ENCODE results near the gene IL20RA. TPM values are rescaled to one million over a fixed set of nuclear protein-coding genes. Genes with fewer than 3 reads are reported as not detected.

Gene IL20RA
- total RNA-seq, 1 donor from 2014 or later: 21.9 TPM

DNA sequence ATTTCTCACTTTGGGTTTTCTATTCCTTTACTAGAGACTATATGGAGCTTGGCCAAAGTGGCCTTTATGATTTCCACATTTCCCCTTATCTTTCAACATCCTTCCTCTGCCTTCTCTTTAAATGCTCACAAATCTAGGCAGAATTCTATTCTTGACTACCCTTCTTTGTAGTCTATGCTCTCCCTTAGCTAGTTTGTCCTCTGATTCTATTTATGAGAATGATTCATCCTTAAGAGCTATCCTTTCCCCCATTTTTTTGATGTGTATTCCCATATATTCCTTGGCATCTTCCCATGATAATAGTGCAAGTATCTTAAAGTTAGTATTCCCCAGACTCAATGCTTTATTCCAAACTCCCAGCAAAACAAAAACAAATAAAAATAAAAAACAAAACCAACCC lies 53.1 kb downstream of the IL20RA start:
- no peak overlapping the region for H3K4me3 ChIP-seq
- intact Hi-C loops (cut with DNase I): no loop called here
- no peaks in the 10 kb centered on the region for H3K27me3 ChIP-seq
- H3K27ac ChIP-seq: no peak overlapping the region
- H3K9me3 ChIP-seq: no peaks in the 10 kb centered on the region
- TF ChIP-seq POLR2AphosphoS5 (IDR thresholded peaks at IDR 0.05; ENCODE audit: insufficient read depth in 1 of 2, low read depth in 1 of 2) (no peak), CTCF (IDR thresholded peaks at IDR 0.05) (no peak), POLR2A (IDR thresholded peaks at IDR 0.05) (no peak)
- no peaks in the 10 kb centered on the region for H3K36me3 ChIP-seq
- DNase-seq (ENCODE audit: extremely low spot score in 2 of 2): no peak
- peaks cover 16% of the 10 kb centered on the region for H3K4me1 ChIP-seq

DNA sequence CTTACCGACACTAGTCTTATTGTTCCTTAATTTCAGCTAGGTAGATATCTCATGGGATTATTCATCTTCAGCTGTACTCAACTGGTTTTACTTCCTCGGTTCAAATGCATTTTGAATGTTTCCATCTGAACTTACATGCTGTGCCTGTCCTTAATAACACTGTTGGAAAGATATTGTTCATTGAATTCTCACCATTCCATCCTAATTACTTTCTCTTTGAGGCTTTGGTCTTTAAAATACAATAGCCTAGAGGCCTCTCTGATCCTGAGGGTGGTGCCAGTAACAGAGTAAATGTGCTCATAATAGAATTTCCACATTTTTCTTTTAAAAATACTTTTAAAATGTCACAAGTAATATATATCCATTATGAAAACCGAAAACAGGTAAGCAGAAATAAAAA lies 54.0 kb downstream of the IL20RA start:
- intact Hi-C loops (cut with DNase I): no loop called here
- no peak for TF ChIP-seq CTCF (IDR thresholded peaks at IDR 0.05)
- no peak for TF ChIP-seq POLR2A (IDR thresholded peaks at IDR 0.05)
- TF ChIP-seq POLR2AphosphoS5 (IDR thresholded peaks at IDR 0.05; ENCODE audit: insufficient read depth in 1 of 2, low read depth in 1 of 2): no peak
- no peak overlapping the region for H3K27ac ChIP-seq
- H3K9me3 ChIP-seq: no peaks in the 10 kb centered on the region
- H3K4me1 ChIP-seq: peaks cover 16% of the 10 kb centered on the region
- DNase-seq (ENCODE audit: extremely low spot score in 2 of 2): no peak
- no peaks in the 10 kb centered on the region for H3K27me3 ChIP-seq
- H3K36me3 ChIP-seq: no peaks in the 10 kb centered on the region
- H3K4me3 ChIP-seq: no peak overlapping the region

DNA sequence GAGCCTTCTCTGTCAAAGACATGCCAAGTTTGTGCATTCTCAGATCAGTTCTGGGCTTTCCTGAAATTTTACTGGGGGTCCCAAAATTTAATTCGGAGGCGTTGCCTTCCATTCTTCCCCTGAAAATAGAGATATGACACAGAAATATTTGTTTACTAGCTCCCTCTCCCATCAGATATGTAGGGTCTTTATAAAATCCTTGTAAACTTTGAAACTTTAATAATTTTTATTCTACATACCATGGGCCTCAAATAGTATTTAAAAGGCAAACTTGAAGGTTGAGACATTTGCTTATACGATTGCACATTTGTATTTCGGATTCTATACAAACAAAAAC lies 54.6 kb downstream of the IL20RA start:
- TF ChIP-seq POLR2A (IDR thresholded peaks at IDR 0.05) (no peak), POLR2AphosphoS5 (IDR thresholded peaks at IDR 0.05; ENCODE audit: insufficient read depth in 1 of 2, low read depth in 1 of 2) (no peak), CTCF (IDR thresholded peaks at IDR 0.05) (no peak)
- H3K36me3 ChIP-seq: no peaks in the 10 kb centered on the region
- DNase-seq (ENCODE audit: extremely low spot score in 2 of 2): no peak
- intact Hi-C loops (cut with DNase I): no loop called here
- no peaks in the 10 kb centered on the region for H3K9me3 ChIP-seq
- H3K4me1 ChIP-seq: peaks cover 16% of the 10 kb centered on the region
- no peak overlapping the region for H3K27ac ChIP-seq
- H3K27me3 ChIP-seq: no peaks in the 10 kb centered on the region
- H3K4me3 ChIP-seq: peak overlapping the region; percentile 34 to 45

- intact Hi-C loops (cut with DNase I): no loop called here
- peaks cover 16% of the 10 kb centered on the region for H3K4me1 ChIP-seq
- H3K27me3 ChIP-seq: no peaks in the 10 kb centered on the region
- no peaks in the 10 kb centered on the region for H3K9me3 ChIP-seq
- DNase-seq (ENCODE audit: extremely low spot score in 2 of 2): no peak
- TF ChIP-seq CTCF (IDR thresholded peaks at IDR 0.05): no peak
- TF ChIP-seq POLR2AphosphoS5 (IDR thresholded peaks at IDR 0.05; ENCODE audit: insufficient read depth in 1 of 2, low read depth in 1 of 2): no peak
- TF ChIP-seq POLR2A (IDR thresholded peaks at IDR 0.05): no peak
- H3K36me3 ChIP-seq: no peaks in the 10 kb centered on the region
- no peak overlapping the region for H3K27ac ChIP-seq
- peak overlapping the region; percentile 34 to 45 for H3K4me3 ChIP-seq
Observed at GRCh38 chr6:136989571-136990241, 55.1 kb downstream of the IL20RA start.

- no peak overlapping the region for H3K4me3 ChIP-seq
- H3K27me3 ChIP-seq: no peaks in the 10 kb centered on the region
- no peaks in the 10 kb centered on the region for H3K9me3 ChIP-seq
- DNase-seq (ENCODE audit: extremely low spot score in 2 of 2): no peak
- intact Hi-C loops (cut with DNase I): no loop called here
- H3K36me3 ChIP-seq: no peaks in the 10 kb centered on the region
- TF ChIP-seq CTCF (IDR thresholded peaks at IDR 0.05) (no peak), POLR2A (IDR thresholded peaks at IDR 0.05) (no peak), POLR2AphosphoS5 (IDR thresholded peaks at IDR 0.05; ENCODE audit: insufficient read depth in 1 of 2, low read depth in 1 of 2) (peak in 1 of 2 donors; percentile 19)
- H3K27ac ChIP-seq: no peak overlapping the region
- peaks cover 16% of the 10 kb centered on the region for H3K4me1 ChIP-seq
Observed at GRCh38 chr6:136987526-136987925, 57.2 kb downstream of the IL20RA start.

All from vagina (tissue), 2 donors.